Fibroblast of skin of left quadriceps (primary cell): Measurements from ENCODE around the gene SELENOS.

Source experiments
- DNase-seq, 2 experiments: peaks; one replicate each; pipeline ENCODE4 v3.0.0-alpha.2; 2013; ENCODE audit warnings: low read depth in 2 of 2

SELENOS gene

DNA sequence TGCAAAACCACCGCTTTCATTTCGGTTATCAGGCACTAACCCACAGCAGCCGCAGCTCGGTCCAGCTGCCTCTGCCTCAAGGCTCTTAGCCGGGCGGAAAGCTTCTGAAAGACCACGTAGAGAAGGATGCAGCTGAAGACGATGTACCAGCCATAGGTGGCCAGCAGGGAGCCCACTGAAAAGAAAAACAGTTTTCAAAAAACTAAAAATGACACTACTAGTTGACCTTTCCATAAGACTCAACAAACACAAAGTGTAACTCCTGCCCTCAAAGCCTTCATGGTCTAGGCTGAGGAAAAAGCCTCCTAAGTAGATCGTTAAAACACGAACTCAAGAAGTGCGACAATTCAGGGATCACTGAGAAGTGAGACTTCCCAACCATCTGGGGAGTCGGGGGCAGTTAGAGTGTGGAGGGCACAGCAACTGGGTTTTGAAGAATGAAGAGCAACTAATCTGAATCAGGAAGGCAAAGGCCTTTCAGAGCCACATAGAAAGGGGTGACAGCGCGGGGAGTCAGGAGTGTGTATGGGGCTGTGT lies 716 bp downstream of the SELENOS start:
- DNase-seq: no peak

DNA sequence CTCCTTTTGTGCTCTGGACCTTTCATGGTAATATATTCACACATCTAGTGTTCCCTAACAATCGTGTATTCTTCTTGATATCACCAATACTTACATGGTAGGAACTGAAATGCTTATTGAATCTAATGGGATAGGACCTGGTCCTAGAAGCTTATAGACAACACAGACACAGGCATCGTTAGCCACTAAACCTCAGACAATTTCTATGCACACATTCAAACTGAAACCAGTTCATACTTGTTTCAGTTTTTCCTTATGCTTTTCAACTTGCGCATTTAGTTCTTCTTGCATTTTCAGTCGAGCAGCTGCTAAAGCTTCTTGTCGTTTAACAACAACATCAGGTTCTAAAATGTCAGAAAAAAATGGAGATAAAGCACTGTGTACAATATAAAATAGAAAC lies 2.3 kb downstream of the SELENOS start:
- no peak for DNase-seq

DNA sequence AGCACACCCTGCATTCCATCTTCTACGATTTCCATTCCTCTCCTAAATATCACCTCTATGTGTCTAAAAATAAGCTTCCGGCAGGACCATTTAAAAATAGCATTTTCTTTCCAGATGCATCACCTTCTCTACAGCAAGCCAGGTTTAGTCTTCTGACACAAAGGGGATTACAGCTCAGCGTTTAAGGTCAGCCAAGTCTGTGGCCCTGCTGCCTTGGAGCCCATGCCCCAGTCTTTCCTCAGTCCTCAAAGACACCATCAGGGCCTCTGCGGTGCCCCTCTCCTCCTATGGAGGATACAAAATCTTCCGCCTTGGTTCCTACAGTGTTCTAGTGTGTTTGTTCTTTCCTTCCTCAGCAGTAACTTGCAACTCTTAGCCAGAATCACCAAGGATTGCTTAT lies 3.8 kb downstream of the SELENOS start:
- no peak for DNase-seq

DNA sequence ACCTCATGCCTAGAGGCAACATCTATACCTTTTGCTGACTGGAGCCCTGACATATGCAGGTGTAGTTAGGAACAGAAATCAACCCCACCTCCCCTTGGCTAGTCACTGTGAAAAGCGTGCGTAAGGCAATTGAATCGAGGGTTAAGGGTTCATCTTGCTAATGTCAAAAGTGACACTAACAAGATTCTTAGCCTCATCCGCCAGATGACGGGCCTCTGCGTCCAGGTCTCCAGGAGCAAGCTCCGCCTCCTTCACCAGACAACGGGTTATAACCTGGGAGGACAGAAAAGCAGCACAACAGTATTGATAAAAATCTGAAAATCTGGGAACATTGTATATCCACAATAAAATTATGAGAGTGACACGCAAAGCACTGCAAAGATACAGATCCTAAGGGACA lies 4.7 kb downstream of the SELENOS start:
- DNase-seq: no peak

DNA sequence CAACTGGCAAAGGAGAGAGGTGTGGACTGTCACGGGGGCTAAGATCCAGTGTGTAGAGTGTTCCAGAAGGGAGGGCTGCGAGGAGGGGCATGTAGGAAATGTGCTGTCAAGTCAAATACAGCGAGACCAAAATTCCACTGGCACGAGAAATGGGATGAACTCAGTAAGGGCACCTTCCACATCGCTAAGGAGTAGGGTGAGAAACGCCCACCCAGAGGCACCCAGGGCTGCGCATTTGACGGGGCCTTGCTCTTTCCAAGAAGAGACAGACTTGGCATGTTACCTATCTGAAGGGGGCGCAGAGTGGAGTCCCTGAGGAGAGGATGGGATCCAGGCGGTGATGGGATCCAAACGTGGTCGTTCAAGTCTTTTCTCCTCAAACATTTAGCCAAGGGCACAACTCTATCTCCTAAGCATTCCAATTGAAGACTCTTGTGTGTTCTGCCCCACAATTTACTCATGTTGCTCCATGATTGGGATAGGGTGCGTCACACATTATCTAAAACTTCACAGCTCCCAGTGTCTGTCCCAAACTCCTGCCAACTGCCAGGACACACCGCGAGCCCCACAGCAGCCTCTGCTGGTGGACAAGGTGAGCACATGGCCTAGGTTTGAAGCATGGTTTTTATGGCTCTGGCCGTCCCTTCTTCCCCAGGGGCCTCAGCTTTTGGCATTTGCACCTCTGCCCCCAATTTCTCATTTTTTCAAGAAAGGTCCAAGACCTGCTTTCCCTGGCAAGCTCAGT lies 7.6 kb downstream of the SELENOS start:
- no peak for DNase-seq

DNA sequence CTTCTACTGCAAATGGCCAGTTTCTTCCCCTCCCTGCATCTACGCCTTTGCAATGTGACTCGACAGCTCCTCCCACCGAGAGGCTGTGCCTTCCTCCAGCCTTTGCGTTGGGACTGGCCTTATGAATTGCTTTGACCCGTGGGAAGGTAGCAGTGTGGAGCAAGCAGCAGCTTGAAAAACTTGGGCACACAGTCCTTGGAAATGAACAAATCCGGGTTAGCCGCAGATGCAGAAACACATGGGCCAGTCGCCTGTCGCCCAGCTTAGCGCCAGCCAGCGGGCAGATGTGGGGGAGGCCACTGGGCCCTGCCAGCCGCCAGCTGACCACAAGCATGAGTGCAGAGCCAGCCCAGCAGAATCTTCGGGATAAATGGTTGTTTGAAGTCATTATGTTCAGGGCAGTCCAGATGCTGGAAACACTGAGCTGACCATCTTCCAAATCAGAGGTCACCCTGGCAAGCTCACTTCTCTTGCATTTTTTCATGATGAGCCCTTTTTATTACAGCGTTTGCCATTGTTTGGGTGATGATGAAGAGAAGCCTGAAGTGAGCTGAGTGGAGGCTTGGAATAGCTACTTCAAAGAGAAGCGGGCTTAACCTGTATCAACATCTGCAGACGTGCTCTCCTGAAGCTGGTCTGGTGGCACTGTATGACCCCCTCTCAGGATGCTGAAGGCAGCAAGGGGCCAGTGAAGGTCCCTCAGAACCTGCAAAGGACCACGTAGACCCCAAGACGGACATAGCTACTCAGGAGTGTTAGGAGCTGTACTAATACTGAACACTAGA lies 9.8 kb downstream of the SELENOS start:
- DNase-seq: no peak

DNA sequence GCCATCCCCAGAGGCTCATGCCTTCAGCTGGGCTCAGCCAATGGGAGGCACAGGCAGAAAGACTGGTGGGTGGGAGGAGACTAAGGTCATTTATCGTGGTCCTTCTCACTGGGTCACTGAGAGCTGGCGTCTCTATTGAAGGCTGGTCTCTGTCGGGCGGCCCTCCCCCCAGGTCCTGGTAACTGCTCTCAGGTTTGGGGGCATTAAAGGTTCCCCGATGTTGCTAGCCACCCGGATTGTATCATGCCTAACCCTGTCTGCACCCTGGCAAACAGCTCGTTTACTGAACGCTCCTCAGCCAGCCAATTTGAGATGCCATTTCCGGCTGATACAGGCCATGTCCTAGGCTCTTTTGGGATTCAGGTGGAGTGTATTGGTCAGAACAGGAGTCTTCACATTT lies 10.5 kb downstream of the SELENOS start:
- no peak for DNase-seq

DNA sequence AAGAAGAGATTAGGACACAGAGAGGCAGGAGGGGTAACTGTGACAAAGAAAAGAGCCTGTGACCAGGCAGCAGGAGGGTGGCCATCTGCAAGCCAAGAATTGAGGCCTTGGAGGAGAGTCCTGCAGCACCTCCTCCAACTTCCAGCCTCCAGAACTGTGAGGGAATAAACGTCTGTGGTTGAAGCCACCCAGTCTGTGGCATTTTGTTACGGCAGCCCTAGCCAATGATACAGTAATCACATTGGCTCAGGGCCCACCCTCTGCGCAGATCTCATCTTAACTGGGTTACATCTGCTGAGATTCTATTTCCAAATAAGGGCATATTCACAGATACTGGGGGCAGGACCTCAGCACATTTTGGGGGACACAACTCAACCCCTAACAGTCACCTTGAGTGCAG lies 11.3 kb downstream of the SELENOS start:
- DNase-seq: peak; percentile 61 to 63

DNA sequence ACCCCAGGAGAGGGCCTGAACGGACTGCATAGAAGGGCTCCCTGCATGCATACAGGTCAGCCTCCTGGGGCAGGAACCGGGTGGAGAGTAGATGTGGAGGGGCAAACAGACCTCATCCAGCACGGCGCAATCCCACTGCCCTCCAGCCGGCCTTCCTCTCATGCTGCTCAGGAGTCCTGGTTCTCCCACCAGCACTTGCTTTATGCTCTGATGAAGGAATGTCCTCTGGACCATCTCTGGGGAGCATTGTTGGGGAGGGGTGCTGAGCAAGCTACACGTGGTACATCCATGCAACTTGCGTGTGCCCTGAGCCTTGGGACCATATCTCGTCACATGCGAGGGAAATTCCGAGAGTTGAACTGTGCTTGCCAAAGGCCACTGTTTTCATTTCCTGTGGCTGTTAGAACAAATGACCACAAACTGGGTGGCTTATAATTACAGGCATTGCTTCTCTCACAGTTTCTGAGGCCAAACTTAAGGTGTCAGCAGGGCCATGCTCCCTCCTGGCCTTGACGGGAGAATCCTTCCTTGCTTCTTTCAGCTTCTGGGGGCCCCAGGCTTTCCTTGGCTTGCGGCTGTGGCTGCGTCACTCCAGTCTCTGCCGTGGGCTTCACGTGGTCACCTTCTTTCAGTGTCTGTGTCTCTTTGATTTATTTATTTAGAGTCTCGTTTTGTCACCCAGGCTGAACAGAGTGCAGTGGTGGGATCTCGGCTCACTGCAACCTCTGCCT lies 12.2 kb downstream of the SELENOS start:
- no peak for DNase-seq

DNA sequence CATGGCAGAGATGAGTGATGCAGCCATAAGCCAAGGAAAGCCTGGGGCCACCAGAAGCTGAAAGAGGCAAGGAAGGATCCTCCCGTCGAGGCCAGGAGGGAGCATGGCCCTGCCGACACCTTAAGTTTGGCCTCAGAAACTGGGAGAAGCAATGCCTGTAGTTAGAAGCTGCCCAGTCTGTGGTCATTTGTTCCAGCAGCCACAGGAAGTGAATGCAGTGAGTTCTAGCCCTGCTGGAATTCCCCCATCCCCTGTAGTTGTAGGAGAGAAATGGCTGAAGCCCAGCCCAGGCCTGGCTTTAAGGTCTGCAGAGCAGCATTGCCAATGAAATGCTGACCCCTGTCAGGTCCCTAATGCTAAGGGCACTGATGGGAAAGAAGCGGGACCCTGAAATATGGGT lies 13.3 kb downstream of the SELENOS start:
- DNase-seq: no peak

DNA sequence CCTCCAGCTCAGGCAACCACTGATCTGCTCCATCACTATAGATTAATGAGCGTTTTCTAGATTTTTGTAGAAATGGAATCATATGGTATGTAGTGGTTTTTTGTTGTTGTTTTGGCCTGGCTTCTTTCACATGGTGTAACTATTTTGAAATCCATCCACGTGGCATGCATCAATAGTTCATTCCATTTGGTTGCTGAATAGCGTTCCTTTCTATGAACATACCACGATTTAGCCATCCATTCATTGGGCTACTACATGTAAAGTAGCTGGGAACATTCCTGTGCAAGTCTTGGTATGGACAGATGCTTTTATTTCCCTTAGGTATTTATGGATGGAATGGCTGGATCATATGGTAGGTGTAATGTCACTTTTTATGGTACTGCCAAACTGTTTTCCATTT lies 14.7 kb downstream of the SELENOS start:
- DNase-seq: no peak

DNA sequence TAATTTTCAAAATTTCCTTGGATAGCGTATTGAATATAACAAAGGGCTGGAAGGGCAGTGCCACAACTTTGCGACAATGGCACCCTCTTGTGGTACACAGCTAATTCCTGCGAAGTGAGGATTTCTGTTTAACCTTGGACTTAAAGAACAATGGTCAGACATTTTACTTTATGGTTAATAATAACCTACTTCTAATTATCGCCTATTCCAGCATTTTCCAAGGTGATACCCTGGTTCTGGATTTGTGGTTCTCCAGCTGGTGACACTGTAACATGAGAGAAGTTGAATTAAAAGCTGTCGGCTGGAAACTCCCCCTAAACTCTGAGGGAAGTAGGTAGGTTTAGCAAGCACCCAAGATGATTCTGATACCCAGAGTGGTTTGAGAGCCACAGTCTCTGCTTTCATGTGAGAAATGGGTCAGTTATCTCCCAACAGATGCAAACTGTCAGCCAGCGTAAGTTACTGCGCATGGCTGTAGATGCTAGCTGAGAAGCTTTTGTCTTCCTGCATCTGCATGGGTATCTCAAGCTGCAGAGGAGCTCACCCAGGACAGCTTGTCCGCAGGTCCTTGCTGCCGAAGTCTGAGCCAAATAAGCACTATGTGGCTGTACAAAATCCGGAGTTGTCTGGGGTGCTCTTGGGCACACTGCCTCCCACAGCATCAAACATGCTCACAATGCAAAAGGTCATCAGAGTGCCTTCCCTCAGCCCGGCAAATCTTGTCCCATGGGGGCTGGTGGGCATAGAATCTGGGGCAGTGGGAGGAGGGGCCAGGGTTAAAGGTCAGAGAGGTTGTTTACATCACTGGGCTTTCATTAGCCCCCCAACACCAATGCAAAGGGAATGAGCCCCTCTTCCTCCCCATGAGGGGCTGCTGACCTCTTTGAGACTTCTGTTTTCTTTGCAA lies 18.8 kb downstream of the SELENOS start:
- DNase-seq: no peak

DNA sequence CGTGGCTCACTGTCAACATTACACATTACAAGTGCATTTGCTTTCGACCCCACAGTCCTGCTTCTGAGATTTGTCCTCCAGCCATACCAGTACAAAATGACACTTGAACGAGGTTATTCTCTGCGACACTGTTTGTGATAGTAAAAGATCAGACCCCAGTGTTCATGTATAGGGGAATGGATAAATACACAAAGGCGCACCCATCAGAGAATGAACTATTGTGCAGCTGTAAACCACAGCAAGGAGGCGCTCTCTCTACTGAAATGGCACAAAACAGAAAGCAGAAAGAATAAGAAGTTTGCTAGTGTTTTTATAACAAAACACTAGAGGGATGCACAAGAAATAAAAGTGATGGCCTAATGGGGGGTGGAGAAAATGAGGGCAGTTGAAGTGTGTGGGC lies 20.5 kb downstream of the SELENOS start:
- DNase-seq: no peak

DNA sequence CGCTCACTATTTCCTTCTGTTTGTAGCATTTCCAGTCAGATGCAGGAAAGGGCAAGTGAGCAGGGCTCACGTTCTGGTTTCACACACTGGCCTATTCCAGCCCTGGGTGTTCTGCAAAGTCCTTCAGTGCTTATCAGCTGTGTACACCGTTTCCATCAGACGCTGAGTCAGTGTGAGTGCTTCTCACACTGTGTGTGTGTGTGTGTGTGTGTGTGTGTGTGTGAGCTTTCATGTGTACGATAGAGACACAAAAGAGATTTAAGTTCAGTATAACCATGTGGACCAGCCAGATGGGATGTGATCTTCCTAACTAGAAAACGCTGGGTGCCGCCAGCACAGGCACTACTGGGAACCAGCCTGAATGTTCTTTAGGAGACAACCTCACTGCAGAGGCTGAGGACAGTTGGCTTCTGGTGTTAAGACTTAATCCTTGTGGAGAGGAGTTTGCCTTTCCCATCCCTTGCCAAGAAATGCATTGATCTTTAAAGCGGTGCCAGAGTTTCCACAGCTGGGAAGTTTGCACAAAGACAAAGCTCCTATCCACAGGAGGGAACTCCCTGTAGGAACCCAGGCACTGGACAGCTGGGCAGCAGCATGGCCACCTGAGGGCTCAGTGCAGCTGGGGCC lies 21.6 kb downstream of the SELENOS start:
- DNase-seq: no peak

DNA sequence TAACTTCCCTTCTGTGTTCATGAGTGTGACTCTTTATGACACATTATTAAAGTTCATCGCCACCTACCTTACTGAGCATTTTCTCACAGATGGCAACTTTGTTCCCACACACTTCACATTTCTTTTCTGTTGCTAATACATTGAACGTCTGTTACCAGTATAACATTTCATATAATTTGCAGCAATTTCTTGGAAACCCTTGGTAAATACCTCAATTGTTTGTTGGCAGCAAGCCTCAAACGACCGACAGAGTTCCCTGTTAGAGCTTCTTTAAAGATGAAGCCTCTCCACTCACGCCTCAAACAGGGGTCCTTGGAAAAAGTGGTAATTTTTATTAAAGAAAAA lies 22.3 kb downstream of the SELENOS start:
- DNase-seq: no peak

DNA sequence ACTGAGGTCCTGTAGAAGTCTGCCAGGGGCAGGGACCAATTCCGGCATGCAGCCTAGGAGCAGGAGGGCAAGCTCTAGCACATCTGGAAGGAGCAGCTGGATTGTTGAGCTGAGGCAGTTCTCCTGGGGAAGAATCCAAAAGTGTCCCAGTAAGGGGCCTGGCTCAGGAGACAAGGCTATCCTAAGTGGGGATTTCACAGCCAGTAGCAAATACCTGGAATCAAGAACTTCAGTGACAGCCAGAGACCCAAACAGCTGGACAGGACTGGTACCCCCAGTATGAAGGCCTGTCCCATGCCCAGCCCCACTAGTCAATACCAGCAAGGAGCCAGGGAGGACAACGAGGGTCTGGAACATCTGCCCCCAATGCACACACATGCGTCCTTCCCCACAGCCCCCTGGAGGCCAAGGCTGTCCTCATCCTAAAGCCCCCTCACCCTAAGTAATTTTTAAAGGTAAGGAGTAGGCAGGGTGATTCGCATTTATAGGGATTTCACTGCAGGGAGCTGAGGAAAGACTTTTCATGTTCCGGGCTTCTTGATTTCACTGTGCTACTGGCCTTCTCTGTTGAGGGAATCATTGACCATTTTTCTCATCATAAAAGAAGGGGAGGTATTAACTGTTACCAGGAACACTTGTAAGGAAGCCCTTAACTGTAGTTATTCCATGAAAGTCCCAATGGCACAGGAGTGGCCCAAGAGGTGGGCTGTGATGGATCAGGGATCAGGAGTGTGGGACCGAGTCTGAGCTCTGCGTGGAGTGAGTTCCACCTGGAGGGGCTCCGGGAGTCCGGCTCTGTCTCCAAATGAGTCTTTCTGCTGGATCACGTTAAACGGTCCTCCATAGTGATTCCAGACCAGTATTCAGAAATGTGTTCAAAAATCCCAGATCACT lies 22.9 kb downstream of the SELENOS start:
- DNase-seq: no peak

DNA sequence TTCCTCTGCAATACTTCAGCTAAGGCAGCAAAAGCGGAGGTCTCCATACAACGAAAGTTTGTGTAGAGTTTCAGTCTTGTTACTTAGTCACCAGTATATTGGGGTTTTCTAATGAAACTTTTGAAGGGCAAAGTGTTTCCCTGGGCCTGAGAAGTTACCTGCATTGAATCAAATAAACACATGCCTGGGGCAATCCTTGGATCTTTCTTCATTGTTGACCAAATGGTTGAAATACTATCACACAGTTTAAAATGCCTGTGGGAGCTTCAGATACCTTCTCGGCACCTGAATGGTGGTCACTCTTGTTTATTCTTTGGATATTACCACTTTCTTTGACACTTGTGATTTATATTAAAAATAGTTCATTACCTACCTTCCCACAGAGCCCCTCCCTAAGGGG lies 24.4 kb downstream of the SELENOS start:
- no peak for DNase-seq

DNA sequence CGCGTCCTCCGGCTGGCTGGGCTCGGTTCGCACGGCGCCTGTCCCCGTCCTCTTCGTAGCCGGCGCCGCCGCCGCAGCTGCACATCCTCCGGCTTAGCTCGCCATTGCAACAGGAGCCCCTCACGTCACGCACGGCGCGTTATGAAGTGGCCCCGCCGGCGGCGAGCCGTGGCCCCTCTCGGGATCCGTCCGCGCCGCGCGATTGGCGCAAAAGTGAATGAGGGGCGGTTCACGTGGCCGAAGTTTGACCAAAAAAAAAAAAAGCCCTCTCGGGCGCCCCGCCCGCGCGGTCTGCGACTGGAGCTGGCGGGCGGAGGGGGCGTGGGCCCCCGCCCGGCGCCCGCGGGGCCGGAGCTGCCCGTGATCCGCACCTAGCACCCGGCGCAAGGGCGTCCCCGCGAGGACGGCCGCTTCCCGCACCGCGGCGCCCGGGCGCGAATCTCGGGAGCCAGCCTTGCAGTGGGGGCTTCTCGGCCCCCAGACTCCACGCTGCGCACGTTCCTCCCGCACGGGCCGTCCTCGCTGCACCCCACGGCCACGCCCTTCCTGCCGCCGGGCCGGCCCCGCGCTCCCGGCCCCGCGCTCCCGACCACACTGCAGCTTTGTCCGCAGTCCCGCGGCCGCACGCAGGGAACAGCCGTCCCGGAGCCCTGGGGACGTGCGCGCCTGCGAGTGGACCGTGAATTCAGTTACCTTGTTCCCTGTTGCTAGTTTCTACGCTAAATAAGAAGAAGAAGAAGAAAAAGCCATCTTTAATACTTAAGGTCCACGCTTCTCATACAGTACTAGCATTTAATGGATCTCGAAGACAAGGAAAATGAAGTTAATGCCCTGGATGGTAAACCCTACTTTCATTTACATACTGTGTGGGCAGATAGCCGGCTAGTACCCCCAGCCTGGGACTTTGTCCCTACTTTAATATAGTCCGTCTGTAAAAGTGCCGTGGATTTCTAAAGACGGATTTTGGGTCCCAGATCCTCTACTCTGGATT lies 25.2 kb downstream of the SELENOS start, which contains the start of gene CHSY1:
Gene CHSY1, minus strand, starts transcription at position 219 of the 991 bp plus-strand sequence. CDS start 592 bp downstream, outside the sequence.
- peak; percentile 87 to 88 for DNase-seq
